Trophoblast cell (in vitro differentiated cells and primary cell): ENCODE data around the gene GARS1.

ENCODE experiments used
- DNase-seq, 2 donors: peaks; one replicate each; pipeline ENCODE4 v3.0.0-alpha.2; 2016
- H2AFZ ChIP-seq: 2 replicates; pipeline ENCODE4 v1.6.1; 2013; ENCODE audit warnings: low read length, moderate library complexity, mild to moderate bottlenecking; ENCODE audit not compliant: insufficient read depth, poor library complexity
- H2AK5ac ChIP-seq: 2 replicates; pipeline ENCODE4 v1.6.1; 2013; ENCODE audit warnings: mild to moderate bottlenecking, low read length
- H2BK120ac ChIP-seq: 2 replicates; pipeline ENCODE4 v1.6.1; 2013; ENCODE audit warnings: low read length, mild to moderate bottlenecking, moderate library complexity; ENCODE audit not compliant: insufficient read depth, poor library complexity
- H2BK12ac ChIP-seq: 2 replicates; pipeline ENCODE4 v1.6.1; 2013; ENCODE audit warnings: mild to moderate bottlenecking, low read length, moderate library complexity
- H2BK5ac ChIP-seq: 2 replicates; pipeline ENCODE4 v1.6.1; 2013; ENCODE audit warnings: low read length, low read depth, moderate library complexity, mild to moderate bottlenecking; ENCODE audit not compliant: poor library complexity
- H3K14ac ChIP-seq: 2 replicates; pipeline ENCODE4 v1.6.1; 2013; ENCODE audit warnings: mild to moderate bottlenecking, low read length
- H3K18ac ChIP-seq: 2 replicates; pipeline ENCODE4 v1.6.1; 2013; ENCODE audit warnings: mild to moderate bottlenecking, low read length
- H3K23ac ChIP-seq: 2 replicates; pipeline ENCODE4 v1.6.1; 2013; ENCODE audit warnings: low read length
- H3K27ac ChIP-seq: 2 replicates; pipeline ENCODE4 v1.5.1; 2013; ENCODE audit warnings: low read depth, mild to moderate bottlenecking, inconsistent platforms, low read length, moderate library complexity
- H3K27me3 ChIP-seq: 2 replicates; pipeline ENCODE4 v1.6.1; 2013; ENCODE audit warnings: inconsistent platforms, mild to moderate bottlenecking, low read length, moderate library complexity; ENCODE audit not compliant: insufficient read depth
- H3K36me3 ChIP-seq, 2 experiments: 1 replicate in 1 of 2; 2 replicates in 1 of 2; pipeline ENCODE4 v1.6.1; 2013; ENCODE audit warnings: low read length in 2 of 2, mild to moderate bottlenecking in 2 of 2, moderate library complexity in 1 of 2; ENCODE audit not compliant: insufficient read depth in 2 of 2, control insufficient read depth in 1 of 2
- H3K4ac ChIP-seq: 2 replicates; pipeline ENCODE4 v1.6.1; 2013; ENCODE audit warnings: low read depth, mild to moderate bottlenecking, low read length, moderate library complexity
- H3K4me1 ChIP-seq, 2 experiments: 1 replicate in 1 of 2; 2 replicates in 1 of 2; pipeline ENCODE4 v1.6.1; 2013; ENCODE audit warnings: low read length in 2 of 2, mild to moderate bottlenecking in 2 of 2, moderate library complexity in 1 of 2; ENCODE audit not compliant: insufficient read depth in 2 of 2, control insufficient read depth in 1 of 2
- H3K4me2 ChIP-seq: 2 replicates; pipeline ENCODE4 v1.6.1; 2013; ENCODE audit warnings: inconsistent platforms, mild to moderate bottlenecking, low read length, moderate library complexity
- H3K4me3 ChIP-seq: 2 replicates; pipeline ENCODE4 v1.5.1; 2013; ENCODE audit warnings: mild to moderate bottlenecking, low read depth, low read length, inconsistent platforms
- H3K79me1 ChIP-seq: one replicate; pipeline ENCODE4 v1.6.1; 2013; ENCODE audit warnings: low read length
- H3K79me2 ChIP-seq: 2 replicates; pipeline ENCODE4 v1.6.1; 2013; ENCODE audit warnings: low read length, mild to moderate bottlenecking; ENCODE audit not compliant: control insufficient read depth, insufficient read depth, poor library complexity
- H3K9ac ChIP-seq: 2 replicates; pipeline ENCODE4 v1.6.1; 2013; ENCODE audit warnings: mild to moderate bottlenecking, low read length
- H3K9me3 ChIP-seq: 2 replicates; pipeline ENCODE4 v1.6.1; 2013; ENCODE audit warnings: low read depth, mild to moderate bottlenecking, control low read depth, inconsistent platforms, low read length; ENCODE audit not compliant: insufficient read depth
- H4K12ac ChIP-seq: 2 replicates; pipeline ENCODE4 v1.6.1; 2013; ENCODE audit warnings: low read depth, mild to moderate bottlenecking, low read length, moderate library complexity
- H4K8ac ChIP-seq: 2 replicates; pipeline ENCODE4 v1.6.1; 2013; ENCODE audit warnings: low read depth, mild to moderate bottlenecking, low read length, moderate library complexity
- H4K91ac ChIP-seq: one replicate; pipeline ENCODE4 v1.6.1; 2013; ENCODE audit warnings: low read depth, mild to moderate bottlenecking, low read length, moderate library complexity
- WGBS: extraction: QIAGEN DNeasy Blood & Tissue Kit; methylation state at CpG from one replicate; pipeline ENCODE4 v1.1.7; 2013; ENCODE audit warnings: missing lambda C conversion rate; ENCODE audit not compliant: insufficient read length, insufficient coverage; ENCODE audit errors: extremely low coverage; 5-methylcytosine and 5-hydroxymethylcytosine counted together

GARS1 gene

DNA sequence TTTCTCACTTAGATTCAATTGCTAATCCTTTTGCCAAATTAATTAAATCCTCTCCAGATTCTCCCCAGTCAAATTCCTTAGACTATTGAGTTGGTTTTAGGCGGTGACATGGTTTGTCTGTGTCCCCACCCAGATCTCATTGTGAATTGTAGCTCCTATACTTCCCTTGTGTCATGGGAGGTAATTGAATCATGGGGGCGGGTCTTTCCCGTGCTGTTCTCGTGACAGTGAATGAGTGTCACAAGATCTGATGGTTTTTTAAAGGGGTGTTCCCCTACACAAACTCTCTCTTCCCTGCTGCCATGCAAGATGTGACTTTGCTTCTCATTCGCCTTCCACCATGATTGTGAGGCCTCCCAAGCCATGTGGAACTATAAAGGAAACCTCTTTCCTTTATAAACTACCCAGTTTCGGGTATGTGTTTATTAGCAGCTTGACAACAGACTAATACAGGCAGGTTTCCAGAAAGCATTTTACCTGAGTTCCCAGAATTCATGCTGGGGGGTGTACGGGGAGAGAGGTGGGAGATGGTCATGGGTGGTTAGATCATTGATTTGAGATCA is 44.7 kb upstream of the GARS1 start:
- Histone ChIP-seq H3K9me3 (no peaks in the 10 kb centered on the region), H3K79me1 (no peaks in the 10 kb centered on the region), H3K9ac (no peak overlapping the region), H3K27me3 (no peaks in the 10 kb centered on the region), H4K91ac (no peak overlapping the region), H3K4me1 (no peaks in the 10 kb centered on the region), H2AFZ (no peak overlapping the region), H3K4ac (no peak overlapping the region), H3K18ac (no peak overlapping the region), H4K8ac (no peak overlapping the region), H3K4me3 (no peak overlapping the region), H4K12ac (no peak overlapping the region), H3K4me2 (no peak overlapping the region), H3K36me3 (no peaks in the 10 kb centered on the region), H2BK120ac (no peak overlapping the region), H3K27ac (no peak overlapping the region), H2BK12ac (no peak overlapping the region), H3K14ac (no peak overlapping the region), H2BK5ac (no peak overlapping the region), H2AK5ac (no peak overlapping the region), H3K79me2 (no peaks in the 10 kb centered on the region), H3K23ac (no peak overlapping the region)
- WGBS, result no CpG with 5 or more reads among the region's 7 CpGs
- peak in 1 of 2 donors; percentile 31 for DNase-seq

GRCh38 chr7:30552330-30552729 is 42.3 kb upstream of the GARS1 start:
- Histone ChIP-seq H3K27me3 (no peaks in the 10 kb centered on the region), H3K27ac (no peak overlapping the region), H2AFZ (no peak overlapping the region), H3K9ac (no peak overlapping the region), H3K14ac (no peak overlapping the region), H3K79me2 (no peaks in the 10 kb centered on the region), H3K36me3 (no peaks in the 10 kb centered on the region), H2BK120ac (no peak overlapping the region), H2BK5ac (no peak overlapping the region), H3K4ac (no peak overlapping the region), H3K4me2 (no peak overlapping the region), H3K4me3 (no peak overlapping the region), H2AK5ac (no peak overlapping the region), H4K12ac (no peak overlapping the region), H3K18ac (no peak overlapping the region), H3K79me1 (no peaks in the 10 kb centered on the region), H3K9me3 (no peaks in the 10 kb centered on the region), H4K8ac (no peak overlapping the region), H3K23ac (no peak overlapping the region), H4K91ac (no peak overlapping the region), H3K4me1 (no peaks in the 10 kb centered on the region), H2BK12ac (no peak overlapping the region)
- WGBS, result no CpG with 5 or more reads among the region's 1 CpG
- DNase-seq, result no peak

DNA sequence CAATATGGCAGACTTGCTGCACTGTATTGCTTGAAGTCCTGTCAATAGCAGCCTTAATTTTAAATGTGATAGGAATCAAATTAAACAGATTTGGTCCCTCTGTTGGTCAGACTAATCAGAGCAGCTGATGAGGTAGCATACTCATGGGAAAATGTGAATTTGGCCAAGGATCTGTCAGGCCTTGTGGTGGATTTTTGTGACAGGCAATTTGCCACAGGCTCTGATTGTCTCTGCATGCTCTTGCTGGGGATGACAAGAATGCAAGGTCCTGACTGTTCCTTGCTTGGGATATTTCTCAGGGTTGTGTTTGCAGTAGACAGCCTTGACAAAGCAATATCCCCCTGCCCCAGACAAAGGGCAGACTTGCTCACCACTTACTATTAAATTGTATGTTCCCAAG is 41.5 kb upstream of the GARS1 start:
- Histone ChIP-seq H3K14ac (no peak overlapping the region), H3K4ac (no peak overlapping the region), H3K79me2 (no peaks in the 10 kb centered on the region), H2AFZ (no peak overlapping the region), H3K4me3 (no peak overlapping the region), H3K9me3 (no peaks in the 10 kb centered on the region), H4K8ac (no peak overlapping the region), H3K27me3 (no peaks in the 10 kb centered on the region), H3K79me1 (no peaks in the 10 kb centered on the region), H3K36me3 (no peaks in the 10 kb centered on the region), H3K4me2 (no peak overlapping the region), H2BK12ac (no peak overlapping the region), H4K91ac (no peak overlapping the region), H3K27ac (no peak overlapping the region), H3K18ac (no peak overlapping the region), H3K4me1 (no peaks in the 10 kb centered on the region), H4K12ac (no peak overlapping the region), H3K23ac (no peak overlapping the region), H3K9ac (no peak overlapping the region), H2BK5ac (no peak overlapping the region), H2BK120ac (no peak overlapping the region), H2AK5ac (no peak overlapping the region)
- DNase-seq, result no peak

DNA sequence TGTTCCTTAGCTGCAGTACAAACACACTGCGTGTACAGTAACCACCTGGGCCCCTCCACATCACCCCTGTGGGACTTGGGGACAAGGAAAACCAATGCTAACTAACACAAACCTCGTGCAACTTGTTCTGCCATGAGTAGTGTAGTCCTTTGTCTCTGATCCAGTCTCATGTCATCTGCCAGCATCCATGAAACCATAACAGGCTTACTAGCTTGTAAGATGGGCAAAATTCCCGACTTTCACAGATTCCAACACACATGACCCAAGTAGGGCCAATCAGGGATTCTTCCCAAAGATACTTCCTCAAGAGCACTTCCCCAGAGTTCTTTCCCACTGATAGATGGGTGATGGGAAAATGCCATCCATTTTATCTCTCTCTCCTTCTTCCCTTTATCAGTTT is 41.1 kb upstream of the GARS1 start:
- Histone ChIP-seq H2AK5ac (no peak overlapping the region), H3K27me3 (no peaks in the 10 kb centered on the region), H3K9me3 (no peaks in the 10 kb centered on the region), H3K4ac (no peak overlapping the region), H3K18ac (no peak overlapping the region), H2BK120ac (no peak overlapping the region), H3K79me1 (no peaks in the 10 kb centered on the region), H2AFZ (no peak overlapping the region), H3K4me3 (no peak overlapping the region), H4K12ac (no peak overlapping the region), H2BK5ac (no peak overlapping the region), H4K8ac (no peak overlapping the region), H3K4me1 (no peaks in the 10 kb centered on the region), H3K27ac (no peak overlapping the region), H3K23ac (peak overlapping the region; percentile 72), H3K79me2 (no peaks in the 10 kb centered on the region), H4K91ac (no peak overlapping the region), H3K4me2 (no peak overlapping the region), H3K36me3 (no peaks in the 10 kb centered on the region), H2BK12ac (no peak overlapping the region), H3K9ac (peak overlapping the region; percentile 42), H3K14ac (no peak overlapping the region)
- no peak for DNase-seq
- WGBS, result no CpG with 5 or more reads among the region's 3 CpGs
